ENCODE data around the gene SNORC. TPM values are rescaled to one million over a fixed set of nuclear protein-coding genes. Genes with fewer than 3 reads are reported as not detected.

The SNORC gene
- total RNA-seq, 1 donor from 2014 or later = not detected

- no peak overlapping the region for H3K27ac ChIP-seq
- DNase-seq (ENCODE audit: low spot score in 2 of 2) = peak in 1 of 2 donors; percentile 16
- H3K4me3 ChIP-seq = no peak overlapping the region
- H3K36me3 ChIP-seq = no peaks in the 10 kb centered on the region
- H3K9me3 ChIP-seq = no peaks in the 10 kb centered on the region
- intact Hi-C loops (cut with DNase I) = no loop called here
- TF ChIP-seq CTCF (IDR thresholded peaks at IDR 0.05) = no peak
- no peaks in the 10 kb centered on the region for H3K27me3 ChIP-seq
- no peaks in the 10 kb centered on the region for H3K4me1 ChIP-seq
Observed at GRCh38 chr2:232888099-232888836, 18.2 kb downstream of the SNORC start.

GRCh38 chr2:232888839-232889529, 18.9 kb downstream of the SNORC start:
- DNase-seq (ENCODE audit: low spot score in 2 of 2) = peak in 1 of 2 donors; percentile 18
- no peak overlapping the region for H3K4me3 ChIP-seq
- H3K4me1 ChIP-seq = no peaks in the 10 kb centered on the region
- intact Hi-C loops (cut with DNase I) = no loop called here
- H3K9me3 ChIP-seq = no peaks in the 10 kb centered on the region
- no peaks in the 10 kb centered on the region for H3K36me3 ChIP-seq
- H3K27me3 ChIP-seq = no peaks in the 10 kb centered on the region
- no peak for TF ChIP-seq CTCF (IDR thresholded peaks at IDR 0.05)
- H3K27ac ChIP-seq = no peak overlapping the region

DNA sequence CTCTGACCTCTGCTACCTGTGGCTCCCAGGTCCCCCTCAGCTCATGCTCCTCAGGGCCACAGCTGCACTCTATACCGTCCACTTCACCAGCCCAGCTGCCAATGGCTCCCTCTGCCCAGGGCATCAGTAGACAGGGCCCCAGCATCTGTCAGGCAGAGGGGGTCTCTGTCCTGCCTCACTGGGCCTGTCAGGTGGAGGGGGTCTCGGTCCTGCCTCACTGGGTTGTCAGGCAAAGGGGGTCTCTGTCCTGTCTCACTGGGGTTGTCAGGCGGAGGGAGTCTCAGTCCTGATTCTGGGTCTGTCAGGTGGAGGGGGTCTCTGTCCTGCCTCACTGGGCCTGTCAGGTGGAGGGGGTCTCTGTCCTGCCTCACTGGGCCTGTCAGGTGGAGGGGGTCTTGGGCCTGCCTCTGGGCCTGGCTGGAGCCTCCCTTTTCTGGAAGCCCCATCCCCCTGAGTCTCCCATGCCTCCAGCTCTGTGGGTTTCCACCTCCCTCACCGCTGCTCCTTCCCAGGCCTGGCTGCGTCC, 19.9 kb downstream of the SNORC start:
- no peaks in the 10 kb centered on the region for H3K4me1 ChIP-seq
- no peaks in the 10 kb centered on the region for H3K9me3 ChIP-seq
- H3K4me3 ChIP-seq = no peak overlapping the region
- no peak for TF ChIP-seq CTCF (IDR thresholded peaks at IDR 0.05)
- DNase-seq (ENCODE audit: low spot score in 2 of 2) = no peak
- intact Hi-C loops (cut with DNase I) = no loop called here
- H3K27ac ChIP-seq = no peak overlapping the region
- no peaks in the 10 kb centered on the region for H3K27me3 ChIP-seq
- H3K36me3 ChIP-seq = no peaks in the 10 kb centered on the region

GRCh38 chr2:232890536-232890895, 20.5 kb downstream of the SNORC start:
- intact Hi-C loops (cut with DNase I) = no loop called here
- no peak for TF ChIP-seq CTCF (IDR thresholded peaks at IDR 0.05)
- DNase-seq (ENCODE audit: low spot score in 2 of 2) = no peak
- Histone ChIP-seq H3K4me1 (no peaks in the 10 kb centered on the region), H3K9me3 (no peaks in the 10 kb centered on the region), H3K36me3 (no peaks in the 10 kb centered on the region), H3K27me3 (no peaks in the 10 kb centered on the region), H3K27ac (no peak overlapping the region), H3K4me3 (no peak overlapping the region)

DNA sequence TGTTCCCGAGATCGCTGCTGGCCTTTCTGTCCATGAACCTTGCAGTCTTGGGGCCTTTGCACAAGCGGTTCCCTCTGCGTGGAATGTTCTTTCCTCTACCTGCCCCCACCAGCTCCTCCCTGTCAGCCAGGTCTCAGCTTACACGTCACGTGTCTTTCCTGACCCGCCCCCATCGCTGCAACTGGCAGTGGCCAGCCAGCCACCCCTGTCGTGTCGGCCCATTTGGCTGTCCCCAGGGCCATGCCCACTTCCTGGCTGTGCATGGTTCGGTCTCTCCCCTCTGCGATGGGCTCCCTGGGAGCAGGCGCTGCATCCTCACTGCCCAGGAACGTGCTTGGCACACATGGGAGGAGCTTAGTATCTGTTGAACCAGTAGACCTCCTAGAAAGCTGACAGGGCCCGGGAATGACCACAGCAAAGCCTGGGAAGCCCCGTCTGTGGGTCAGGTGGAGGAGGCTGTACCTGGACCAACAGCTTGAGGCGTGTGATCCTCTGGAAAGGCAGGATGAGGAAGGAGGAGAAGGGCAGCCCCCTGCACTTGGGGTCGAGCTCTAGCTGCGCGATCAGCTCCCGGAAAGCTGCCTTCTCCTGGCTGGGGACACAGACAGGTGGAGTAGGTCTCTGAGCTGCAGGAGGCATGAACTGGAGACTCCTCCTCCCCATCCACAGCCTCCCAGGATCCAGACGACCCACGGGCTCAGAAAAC, 21.0 kb downstream of the SNORC start:
- Histone ChIP-seq H3K27ac (no peak overlapping the region), H3K4me1 (no peaks in the 10 kb centered on the region), H3K27me3 (no peaks in the 10 kb centered on the region), H3K4me3 (no peak overlapping the region), H3K9me3 (no peaks in the 10 kb centered on the region), H3K36me3 (no peaks in the 10 kb centered on the region)
- no peak for TF ChIP-seq CTCF (IDR thresholded peaks at IDR 0.05)
- DNase-seq (ENCODE audit: low spot score in 2 of 2) = no peak
- intact Hi-C loops (cut with DNase I) = no loop called here

Data from ascending aorta (tissue), 2 donors.